OCI-LY7 (cell line): ENCODE data around the gene SLC41A3. TPM values are rescaled to one million over a fixed set of nuclear protein-coding genes. Genes with fewer than 3 reads are reported as not detected.
A peak's percentile ranks its signal among the peaks of the same experiment; 100 is the strongest.

Source experiments
- BruUV-seq: library from RNA; stranded (reverse); fragments of 400-500 nt; replicated peaks from 2 replicates; lab custom pipeline; 2021; lab: Mats Ljungman, UMichigan
- CTCF ChIA-PET: fragments of 300-600 bp; sonication (Branson Sonifier 250); formaldehyde crosslinking; loops from one replicate; lab custom pipeline; 2022; ENCODE audit warnings: antibody characterized with exemption; ENCODE audit not compliant: unreplicated experiment; lab: Charles Lee
- POLR2A ChIA-PET: fragments of 300-600 bp; sonication (Branson Sonifier 250); formaldehyde crosslinking; loops from one replicate; lab custom pipeline; 2022; ENCODE audit warnings: antibody characterized with exemption; lab: Charles Lee
- DNase-seq: peaks from one replicate; pipeline ENCODE4 v3.0.0-alpha.2; 2015; ENCODE audit warnings: low spot score
- H2AFZ ChIP-seq: fragments of 200-600 bp; sonication (generic), shearing (Covaris generic); 2 replicates; pipeline ENCODE4 v1.6.1; 2014; ENCODE audit warnings: mild to moderate bottlenecking, antibody characterized with exemption, low read length, moderate library complexity
- H3K27ac ChIP-seq: fragments of 200-600 bp; sonication (generic); 2 replicates; pipeline ENCODE4 v1.5.1; 2014; ENCODE audit warnings: mixed run types, low read depth, mild to moderate bottlenecking, moderate library complexity, low read length, inconsistent platforms; ENCODE audit not compliant: poor library complexity, severe bottlenecking
- H3K36me3 ChIP-seq: fragments of 200-600 bp; sonication (generic); 2 replicates; pipeline ENCODE4 v1.6.1; 2014; ENCODE audit warnings: mild to moderate bottlenecking, antibody characterized with exemption, low read length, moderate library complexity, mixed read lengths; ENCODE audit not compliant: insufficient read depth
- H3K4me1 ChIP-seq: fragments of 200-600 bp; sonication (generic); 2 replicates; pipeline ENCODE4 v1.5.1; 2014; ENCODE audit warnings: mild to moderate bottlenecking, low read length; ENCODE audit not compliant: insufficient read depth, poor library complexity, severe bottlenecking
- H3K4me2 ChIP-seq: fragments of 200-600 bp; sonication (generic); 2 replicates; pipeline ENCODE4 v1.6.1; 2014; ENCODE audit warnings: mild to moderate bottlenecking, low read length
- H3K4me3 ChIP-seq: fragments of 200-600 bp; sonication (generic); 2 replicates; pipeline ENCODE4 v1.5.1; 2014; ENCODE audit warnings: mild to moderate bottlenecking, low read depth, low read length; ENCODE audit not compliant: poor library complexity, severe bottlenecking
- H3K79me2 ChIP-seq: fragments of 200-600 bp; sonication (generic); 2 replicates; pipeline ENCODE4 v1.6.1; 2016; ENCODE audit warnings: low read depth, mild to moderate bottlenecking, low read length, moderate library complexity, mixed read lengths; ENCODE audit not compliant: insufficient read depth
- H3K9me2 ChIP-seq: fragments of 200-600 bp; sonication (generic); 2 replicates; pipeline ENCODE4 v1.6.1; 2016; ENCODE audit warnings: mild to moderate bottlenecking, low read length, mixed read lengths; ENCODE audit not compliant: insufficient read depth
- H3K9me3 ChIP-seq: fragments of 200-600 bp; sonication (generic); 2 replicates; pipeline ENCODE4 v1.6.1; 2014; ENCODE audit warnings: mild to moderate bottlenecking, mixed run types, low read length, mixed read lengths
- H4K20me1 ChIP-seq: fragments of 200-600 bp; sonication (generic); 2 replicates; pipeline ENCODE4 v1.6.1; 2014; ENCODE audit warnings: mild to moderate bottlenecking, antibody characterized with exemption, low read length, moderate library complexity, mixed read lengths; ENCODE audit not compliant: insufficient read depth
- CTCF ChIP-seq: fragments of 200-600 bp; sonication (generic); conservative IDR thresholded peaks from 2 replicates; pipeline ENCODE4 v1.5.1; 2014; ENCODE audit warnings: mild to moderate bottlenecking, antibody characterized with exemption, low read length, moderate library complexity, mixed read lengths
- EZH2phosphoT487 ChIP-seq: fragments of 200-600 bp; sonication (generic); IDR thresholded peaks from 2 replicates; pipeline ENCODE4 v1.6.1; 2018; ENCODE audit warnings: low read depth, borderline replicate concordance, mild to moderate bottlenecking, mixed run types, antibody characterized with exemption, low read length, moderate library complexity, mixed read lengths
- intact Hi-C: fragments of 100-400 bp; cut with micrococcal nuclease; formaldehyde crosslinking; loops from one replicate; pipeline ENCODE4 v1.10.0; 2022; ENCODE audit not compliant: unreplicated experiment
- total RNA-seq, 2 experiments: library from RNA; depleted of rRNA in 1 of 2; stranded (reverse); fragments of >200 nt in 1 of 2; shearing (Covaris generic) in 1 of 2; gene quantifications; 2 replicates each; pipeline ENCODE4 v1.2.3, GENCODE V29; 2014 to 2022

SLC41A3 gene
- total RNA-seq, 2 experiments from 2014 or later: 31.9 to 35.9 TPM

GRCh38 chr3:126087552-126088175, 3.7 kb upstream of the SLC41A3 start:
- Histone ChIP-seq H3K4me2 (no peak overlapping the region), H3K36me3 (no peaks in the 10 kb centered on the region; the same call in 1 of the 2 replicates), H4K20me1 (no peaks in the 10 kb centered on the region), H3K9me3 (peaks cover 32% of the 10 kb centered on the region), H3K4me3 (no peak overlapping the region), H3K4me1 (peaks cover 7% of the 10 kb centered on the region), H2AFZ (no peak overlapping the region), H3K79me2 (no peaks in the 10 kb centered on the region; the same call in 1 of the 2 replicates), H3K27ac (no peak overlapping the region), H3K9me2 (no peaks in the 10 kb centered on the region)
- ChIA-PET CTCF (no interaction called here), POLR2A (interaction anchor here (0.6 kb wide), 2 partner anchors 21 to 902 kb away, joined by 3 to 4 read pairs; no protein-coding TSS in a partner anchor)
- BruUV-seq: no TSS peak
- peak; percentile 52 for DNase-seq
- intact Hi-C loops: no loop called here
- TF ChIP-seq EZH2phosphoT487 (no peak), CTCF (no peak)

GRCh38 chr3:126085841-126086240, 1.9 kb upstream of the SLC41A3 start:
- H4K20me1 ChIP-seq: no peaks in the 10 kb centered on the region
- no peak overlapping the region for H2AFZ ChIP-seq
- H3K9me3 ChIP-seq: peaks cover 32% of the 10 kb centered on the region
- CTCF ChIA-PET: interaction anchor here (0.6 kb wide), 1 partner anchor 17 kb away, joined by 4 read pairs; no protein-coding TSS in a partner anchor
- H3K9me2 ChIP-seq: no peaks in the 10 kb centered on the region
- DNase-seq: no peak
- no peak for TF ChIP-seq EZH2phosphoT487
- no peaks in the 10 kb centered on the region; the same call in 1 of the 2 replicates for H3K79me2 ChIP-seq
- H3K4me1 ChIP-seq: peaks cover 7% of the 10 kb centered on the region
- H3K27ac ChIP-seq: no peak overlapping the region
- BruUV-seq: no TSS peak
- H3K4me3 ChIP-seq: no peak overlapping the region
- intact Hi-C loops: loop anchor here (2.0 kb wide), 1 partner anchor 169 kb away; no protein-coding TSS in a partner anchor
- no peak overlapping the region for H3K4me2 ChIP-seq
- H3K36me3 ChIP-seq: no peaks in the 10 kb centered on the region; the same call in 1 of the 2 replicates
- POLR2A ChIA-PET: interaction anchor here (0.6 to 0.7 kb wide), 3 partner anchors 41 to 1589 kb away, joined by 3 to 8 read pairs (median 6); no protein-coding TSS in a partner anchor

- Histone ChIP-seq H3K79me2 (no peaks in the 10 kb centered on the region; the same call in 1 of the 2 replicates), H3K9me3 (peaks cover 32% of the 10 kb centered on the region), H3K9me2 (no peaks in the 10 kb centered on the region), H3K36me3 (no peaks in the 10 kb centered on the region; the same call in 1 of the 2 replicates), H3K27ac (no peak overlapping the region), H3K4me3 (peak overlapping the region; percentile 89), H3K4me2 (peak overlapping the region; percentile 67), H3K4me1 (peaks cover 7% of the 10 kb centered on the region), H2AFZ (peak overlapping the region; percentile 73; the same call in 1 of the 2 replicates), H4K20me1 (no peaks in the 10 kb centered on the region)
- DNase-seq: no peak
- ChIA-PET CTCF (interaction anchor here (0.6 kb wide), 1 partner anchor 17 kb away, joined by 4 read pairs; no protein-coding TSS in a partner anchor), POLR2A (interaction anchor here (0.6 kb wide), 1 partner anchor 1012 kb away, joined by 3 read pairs; no protein-coding TSS in a partner anchor)
- TF ChIP-seq CTCF (no peak), EZH2phosphoT487 (no peak)
- no TSS peak for BruUV-seq
- intact Hi-C loops: loop anchor here (2.0 kb wide), 1 partner anchor 168 kb away; no protein-coding TSS in a partner anchor
Measured at GRCh38 chr3:126085276-126085675, 1.4 kb upstream of the SLC41A3 start.
